CD4-positive, CD25-positive, alpha-beta regulatory T cell (primary cell): ENCODE data around the gene CLCN6. TPM values are rescaled to one million over a fixed set of nuclear protein-coding genes. Genes with fewer than 3 reads are reported as not detected.

ENCODE experiments used
- ATAC-seq, 2 donors: fragments of 150-1000 bp; cut with Tn5 transposase; one replicate each; pipeline ENCODE4 v1.10.0; 2021; ENCODE audit warnings: low read depth in 2 of 2, moderate number of reproducible peaks in 2 of 2, moderate library complexity in 1 of 2
- DNase-seq, 3 donors: peaks; one replicate each; pipeline versions ENCODE4 v3.0.0 to v3.0.0-alpha.2; 2012 to 2022; ENCODE audit warnings: mixed read lengths in 1 of 3
- H3K27ac ChIP-seq: one replicate; pipeline ENCODE4 v1.7.0; 2013; ENCODE audit warnings: mild to moderate bottlenecking, low read length; ENCODE audit not compliant: insufficient read depth, poor library complexity, severe bottlenecking
- H3K27me3 ChIP-seq: one replicate; pipeline ENCODE4 v1.7.0; 2013; ENCODE audit warnings: low read length; ENCODE audit not compliant: control insufficient read depth, insufficient read depth
- H3K36me3 ChIP-seq: one replicate; pipeline ENCODE4 v1.7.0; 2013; ENCODE audit warnings: mild to moderate bottlenecking, low read length, moderate library complexity; ENCODE audit not compliant: control insufficient read depth, insufficient read depth
- H3K4me1 ChIP-seq: 2 replicates; pipeline ENCODE4 v1.7.0; 2013; ENCODE audit warnings: mild to moderate bottlenecking, low read length; ENCODE audit not compliant: insufficient read depth, control insufficient read depth, poor library complexity, severe bottlenecking
- H3K4me3 ChIP-seq: one replicate; pipeline ENCODE4 v1.7.0; 2013; ENCODE audit warnings: low read depth, mild to moderate bottlenecking, low read length, moderate library complexity
- H3K9me3 ChIP-seq, 2 experiments: 1 replicate in 1 of 2; 2 replicates in 1 of 2; pipeline ENCODE4 v1.7.0; 2013; ENCODE audit warnings: low read length in 2 of 2, mild to moderate bottlenecking in 1 of 2, moderate library complexity in 1 of 2; ENCODE audit not compliant: control insufficient read depth in 2 of 2
- H3K27ac Mint-ChIP-seq, 3 donors: one replicate each; pipeline ENCODE4 v1.8.0; 2020 to 2022; ENCODE audit warnings: mild to moderate bottlenecking in 3 of 3, mixed read lengths in 3 of 3, moderate library complexity in 2 of 3
- H3K27me3 Mint-ChIP-seq: one replicate; pipeline ENCODE4 v1.8.0; 2022; ENCODE audit warnings: mild to moderate bottlenecking, mixed read lengths
- H3K36me3 Mint-ChIP-seq: one replicate; pipeline ENCODE4 v1.8.0; 2020; ENCODE audit warnings: mixed read lengths
- H3K4me1 Mint-ChIP-seq, 4 donors: one replicate each; pipeline ENCODE4 v1.8.0; 2020 to 2022; ENCODE audit warnings: mixed read lengths in 4 of 4, mild to moderate bottlenecking in 1 of 4
- H3K4me3 Mint-ChIP-seq, 4 donors: one replicate each; pipeline ENCODE4 v1.8.0; 2020 to 2022; ENCODE audit warnings: mild to moderate bottlenecking in 4 of 4, mixed read lengths in 4 of 4, moderate library complexity in 3 of 4
- H3K9me3 Mint-ChIP-seq, 7 donors: one replicate each; pipeline ENCODE4 v1.8.0; 2020 to 2022; ENCODE audit warnings: mixed read lengths in 7 of 7, mild to moderate bottlenecking in 3 of 7, moderate library complexity in 2 of 7
- polyA plus RNA-seq, 4 donors: library from polyadenylated mRNA; unstranded; fragments of 300-500 nt; fragmentation: Illumina TruSeq; gene quantifications; one replicate each; pipeline ENCODE4 v1.2.3, GENCODE V29; 2021
- total RNA-seq: library from RNA; stranded (reverse); gene quantifications from one replicate; pipeline ENCODE4 v1.2.3, GENCODE V29; 2022

The CLCN6 gene
- total and polyA plus RNA-seq, 5 donors from 2014 or later = 1.6 to 13.5 (median 2.4) TPM

DNA sequence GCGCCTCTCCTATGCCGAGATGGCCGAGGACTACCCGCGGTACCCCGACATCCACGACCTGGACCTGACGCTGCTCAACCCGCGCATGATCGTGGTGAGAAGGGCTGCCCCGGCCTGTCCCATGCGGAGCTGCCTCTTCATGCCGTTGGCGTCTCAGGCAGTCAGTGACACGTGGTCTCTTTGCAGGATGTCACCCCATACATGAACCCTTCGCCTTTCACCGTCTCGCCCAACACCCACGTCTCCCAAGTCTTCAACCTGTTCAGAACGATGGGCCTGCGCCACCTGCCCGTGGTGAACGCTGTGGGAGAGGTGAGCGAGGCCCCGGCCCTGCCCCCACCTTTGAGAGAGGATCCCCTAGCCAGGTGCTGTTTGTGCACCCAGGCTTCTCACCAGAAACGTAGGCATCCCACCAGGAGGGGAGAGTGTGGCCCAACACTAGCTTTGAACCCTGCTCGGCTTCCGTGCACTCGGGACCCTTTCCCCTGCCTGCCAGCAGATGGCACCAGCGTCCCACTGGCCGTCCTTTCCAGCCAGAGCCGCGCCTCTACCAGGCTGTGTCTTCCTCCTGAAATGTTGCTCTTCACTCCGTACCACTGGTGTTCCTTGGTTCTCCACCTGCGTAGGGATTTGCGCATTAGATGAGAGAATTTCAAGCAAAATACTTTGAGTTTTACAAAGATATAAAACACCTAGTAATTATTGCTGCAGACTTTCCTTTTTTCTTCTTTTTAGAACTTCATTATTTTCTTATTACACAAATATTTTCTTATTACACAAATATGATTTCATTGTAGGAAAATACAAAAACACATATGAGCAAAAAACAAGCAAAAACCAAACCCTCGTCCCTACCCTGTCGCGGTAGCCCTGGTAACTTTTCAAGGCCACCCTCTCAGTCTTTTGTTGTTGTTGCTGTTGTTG is 32.6 kb downstream of the CLCN6 start:
- Histone ChIP-seq H3K27ac (no peak overlapping the region), H3K36me3 (peaks cover 47% of the 10 kb centered on the region), H3K4me3 (no peak overlapping the region), H3K27me3 (no peaks in the 10 kb centered on the region), H3K9me3 (no peaks in the 10 kb centered on the region), H3K4me1 (no peaks in the 10 kb centered on the region)
- H3K27ac Mint-ChIP-seq = no peak overlapping the region
- H3K27me3 Mint-ChIP-seq = no peaks in the 10 kb centered on the region
- no peak overlapping the region for H3K4me3 Mint-ChIP-seq
- H3K36me3 Mint-ChIP-seq = peaks cover 38% of the 10 kb centered on the region
- H3K4me1 Mint-ChIP-seq = peaks cover 0 to 9% (median 2%) of the 10 kb centered on the region in 4 donors
- DNase-seq (peak; percentile 59 to 74 (median 64)), ATAC-seq (peak; percentile 78 to 81)
- H3K9me3 Mint-ChIP-seq = no peaks in the 10 kb centered on the region

DNA sequence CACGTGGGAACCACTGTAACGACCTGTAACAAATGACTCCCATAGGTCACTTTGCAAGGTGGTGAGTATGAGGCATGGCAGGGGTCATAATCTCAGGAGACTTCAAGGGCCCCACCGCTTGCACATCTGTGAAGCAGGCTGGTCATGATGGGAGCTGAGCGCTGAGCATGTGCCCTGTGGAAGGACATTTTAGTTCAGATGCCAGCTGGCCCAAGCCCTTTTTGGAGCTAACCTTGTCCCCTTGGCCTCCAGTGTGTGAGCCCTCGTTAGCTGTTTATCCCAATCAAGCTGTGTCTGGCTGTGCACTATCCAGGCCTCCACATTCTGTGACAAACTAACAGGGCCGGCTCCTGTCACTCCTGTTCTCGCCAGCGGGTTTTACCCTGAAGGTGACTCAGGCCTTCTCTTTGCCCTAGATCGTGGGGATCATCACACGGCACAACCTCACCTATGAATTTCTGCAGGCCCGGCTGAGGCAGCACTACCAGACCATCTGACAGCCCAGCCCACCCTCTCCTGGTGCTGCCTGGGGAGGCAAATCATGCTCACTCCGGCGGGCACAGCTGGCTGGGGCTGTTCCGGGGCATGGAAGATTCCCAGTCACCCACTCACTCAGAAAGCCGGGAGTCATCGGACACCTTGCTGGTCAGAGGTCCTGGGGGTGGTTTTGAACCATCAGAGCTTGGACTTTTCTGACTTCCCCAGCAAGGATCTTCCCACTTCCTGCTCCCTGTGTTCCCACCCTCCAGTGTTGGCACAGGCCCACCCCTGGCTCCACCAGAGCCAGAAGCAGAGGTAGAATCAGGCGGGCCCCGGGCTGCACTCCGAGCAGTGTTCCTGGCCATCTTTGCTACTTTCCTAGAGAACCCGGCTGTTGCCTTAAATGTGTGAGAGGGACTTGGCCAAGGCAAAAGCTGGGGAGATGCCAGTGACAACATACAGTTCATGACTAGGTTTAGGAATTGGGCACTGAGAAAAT is 34.0 kb downstream of the CLCN6 start:
- Histone ChIP-seq H3K9me3 (no peaks in the 10 kb centered on the region), H3K36me3 (peaks cover 44% of the 10 kb centered on the region), H3K27me3 (no peaks in the 10 kb centered on the region), H3K4me3 (no peak overlapping the region), H3K4me1 (no peaks in the 10 kb centered on the region), H3K27ac (no peak overlapping the region)
- Mint-ChIP-seq H3K4me3 (no peak overlapping the region), H3K27me3 (no peaks in the 10 kb centered on the region), H3K36me3 (peaks cover 38% of the 10 kb centered on the region), H3K27ac (no peak overlapping the region), H3K4me1 (peaks cover 0 to 9% (median 2%) of the 10 kb centered on the region in 4 donors), H3K9me3 (peaks cover 0 to 3% (median 0%) of the 10 kb centered on the region in 7 donors)
- ATAC-seq = no peak
- DNase-seq = no peak

DNA sequence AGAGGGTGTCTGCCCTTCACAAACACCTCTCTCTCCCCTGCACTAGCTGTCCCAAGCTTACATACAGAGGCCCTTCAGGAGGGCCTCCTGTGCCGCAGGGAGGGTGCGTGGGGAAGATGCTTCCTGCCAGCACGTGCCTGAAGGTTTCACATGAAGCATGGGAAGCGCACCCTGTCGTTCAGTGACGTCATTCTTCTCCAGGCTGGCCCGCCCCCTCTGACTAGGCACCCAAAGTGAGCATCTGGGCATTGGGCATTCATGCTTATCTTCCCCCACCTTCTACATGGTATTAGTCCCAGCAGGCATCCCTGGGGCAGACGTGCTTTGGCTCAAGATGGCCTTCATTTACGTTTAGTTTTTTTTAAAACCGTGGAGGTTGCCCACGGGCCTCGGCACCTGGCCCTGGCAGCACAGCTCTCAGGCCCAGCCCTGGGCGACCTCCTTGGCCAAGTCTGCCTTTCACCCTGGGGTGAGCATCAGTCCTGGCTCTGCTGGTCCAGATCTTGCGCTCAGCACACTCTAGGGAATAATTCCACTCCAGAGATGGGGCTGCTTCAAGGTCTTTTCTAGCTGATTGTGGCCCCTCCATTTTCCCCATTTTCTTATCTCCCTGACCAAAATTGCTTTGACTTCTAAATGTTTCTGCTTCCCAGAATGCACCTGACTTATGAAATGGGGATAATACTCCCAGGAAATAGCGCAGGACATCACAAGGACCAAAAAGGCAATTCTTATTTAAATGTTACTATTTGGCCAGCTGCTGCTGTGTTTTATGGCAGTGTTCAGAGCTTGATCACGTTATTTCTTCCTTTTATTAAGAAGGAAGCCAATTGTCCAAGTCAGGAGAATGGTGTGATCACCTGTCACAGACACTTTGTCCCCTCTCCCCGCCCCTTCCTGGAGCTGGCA is 35.5 kb downstream of the CLCN6 start:
- no peak overlapping the region for H3K4me3 Mint-ChIP-seq
- ATAC-seq = no peak
- DNase-seq = no peak
- no peaks in the 10 kb centered on the region for H3K27me3 Mint-ChIP-seq
- peaks cover 38% of the 10 kb centered on the region for H3K36me3 ChIP-seq
- H3K27me3 ChIP-seq = no peaks in the 10 kb centered on the region
- H3K4me3 ChIP-seq = no peak overlapping the region
- no peaks in the 10 kb centered on the region for H3K4me1 ChIP-seq
- H3K9me3 ChIP-seq = no peaks in the 10 kb centered on the region
- H3K4me1 Mint-ChIP-seq = peaks cover 0 to 14% (median 4%) of the 10 kb centered on the region in 4 donors
- peaks cover 0 to 3% (median 0%) of the 10 kb centered on the region in 7 donors for H3K9me3 Mint-ChIP-seq
- H3K36me3 Mint-ChIP-seq = peaks cover 33% of the 10 kb centered on the region
- H3K27ac ChIP-seq = no peak overlapping the region
- H3K27ac Mint-ChIP-seq = no peak overlapping the region

DNA sequence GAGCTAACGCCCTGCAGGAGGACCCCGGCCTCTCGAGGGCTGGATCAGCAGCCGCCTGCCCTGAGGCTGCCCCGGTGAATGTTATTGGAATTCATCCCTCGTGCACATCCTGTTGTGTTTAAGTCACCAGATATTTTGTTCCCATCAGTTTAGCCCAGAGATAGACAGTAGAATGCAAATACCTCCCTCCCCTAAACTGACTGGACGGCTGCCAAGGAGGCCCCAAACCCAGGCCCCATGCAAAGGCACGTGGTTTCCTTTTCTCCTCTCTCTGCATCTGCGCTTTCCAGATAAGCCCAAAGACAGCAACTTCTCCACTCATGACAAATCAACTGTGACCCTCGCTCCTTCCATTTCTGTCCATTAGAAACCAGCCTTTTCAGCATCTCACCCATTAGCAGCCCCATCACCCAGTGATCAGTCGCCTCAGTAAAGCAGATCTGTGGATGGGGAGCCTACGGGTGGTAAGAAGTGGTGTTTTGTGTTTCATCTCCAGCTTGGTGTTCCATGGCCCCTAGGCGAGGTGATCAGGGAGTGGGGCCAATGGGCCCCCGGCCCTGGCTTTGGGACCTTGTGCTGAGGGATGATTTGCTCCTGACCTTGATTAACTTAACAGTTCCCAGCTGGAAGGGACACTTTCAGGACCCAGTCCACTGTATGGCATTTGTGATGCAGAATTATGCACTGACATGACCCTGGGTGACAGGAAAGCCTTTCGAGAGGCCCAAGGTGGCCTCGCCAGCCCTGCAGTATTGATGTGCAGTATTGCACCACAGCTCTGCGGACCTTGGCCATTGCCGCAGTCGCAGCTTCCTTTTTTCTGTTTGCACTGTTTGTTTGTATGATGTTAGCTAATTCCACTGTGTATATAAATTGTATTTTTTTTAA is 36.4 kb downstream of the CLCN6 start:
- Mint-ChIP-seq H3K36me3 (peaks cover 33% of the 10 kb centered on the region), H3K9me3 (peaks cover 0 to 3% (median 0%) of the 10 kb centered on the region in 7 donors), H3K27me3 (no peaks in the 10 kb centered on the region), H3K4me3 (peak overlapping the region in 1 of 4 donors; percentile 10), H3K4me1 (peaks cover 0 to 14% (median 4%) of the 10 kb centered on the region in 4 donors), H3K27ac (no peak overlapping the region)
- H3K4me3 ChIP-seq = no peak overlapping the region
- no peaks in the 10 kb centered on the region for H3K4me1 ChIP-seq
- H3K27me3 ChIP-seq = no peaks in the 10 kb centered on the region
- no peaks in the 10 kb centered on the region for H3K9me3 ChIP-seq
- ATAC-seq (no peak), DNase-seq (no peak)
- no peak overlapping the region for H3K27ac ChIP-seq
- H3K36me3 ChIP-seq = peaks cover 30% of the 10 kb centered on the region

DNA sequence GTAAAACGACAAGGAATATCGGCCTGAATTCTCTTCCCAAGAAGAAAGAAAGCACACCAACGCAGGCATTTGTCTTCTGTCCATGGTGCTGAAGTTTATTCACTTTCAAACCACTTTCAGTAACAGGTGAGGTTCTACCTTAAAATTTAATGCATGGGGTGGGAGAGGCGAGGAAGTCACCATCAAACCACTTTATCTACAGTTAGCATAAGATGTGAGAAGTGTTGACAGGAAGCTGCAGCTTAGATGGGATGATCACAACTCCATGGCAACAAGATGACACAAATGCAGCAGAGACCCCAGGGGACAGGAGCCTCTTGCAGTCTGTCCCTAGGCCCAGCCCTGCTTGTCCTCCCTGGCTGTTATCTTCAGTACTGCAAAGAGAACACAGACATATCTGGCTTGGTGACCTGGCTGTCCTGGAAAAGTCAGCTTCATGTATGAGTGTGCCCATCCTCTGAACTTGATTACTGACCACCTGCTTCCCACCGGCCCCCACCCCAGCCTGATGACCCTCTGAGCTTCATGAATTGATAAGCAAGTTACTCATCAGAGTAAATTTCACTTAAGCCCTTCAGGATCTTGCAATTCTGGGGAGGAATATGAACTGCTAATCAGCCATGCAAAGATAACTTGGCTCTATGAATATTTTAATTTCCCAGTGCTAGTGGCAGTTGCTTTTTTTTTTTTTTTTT is 39.8 kb downstream of the CLCN6 start:
- Histone ChIP-seq H3K27me3 (no peaks in the 10 kb centered on the region), H3K36me3 (peaks cover 13% of the 10 kb centered on the region), H3K27ac (no peak overlapping the region), H3K4me3 (no peak overlapping the region), H3K4me1 (no peaks in the 10 kb centered on the region), H3K9me3 (no peaks in the 10 kb centered on the region)
- Mint-ChIP-seq H3K4me3 (no peak overlapping the region), H3K36me3 (peaks cover 23% of the 10 kb centered on the region), H3K27ac (no peak overlapping the region), H3K27me3 (no peaks in the 10 kb centered on the region), H3K9me3 (peaks cover 0 to 3% (median 0%) of the 10 kb centered on the region in 7 donors), H3K4me1 (peaks cover 0 to 7% (median 2%) of the 10 kb centered on the region in 4 donors)
- no peak for ATAC-seq
- peak in 2 of 3 donors; percentile 14 to 21 for DNase-seq

DNA sequence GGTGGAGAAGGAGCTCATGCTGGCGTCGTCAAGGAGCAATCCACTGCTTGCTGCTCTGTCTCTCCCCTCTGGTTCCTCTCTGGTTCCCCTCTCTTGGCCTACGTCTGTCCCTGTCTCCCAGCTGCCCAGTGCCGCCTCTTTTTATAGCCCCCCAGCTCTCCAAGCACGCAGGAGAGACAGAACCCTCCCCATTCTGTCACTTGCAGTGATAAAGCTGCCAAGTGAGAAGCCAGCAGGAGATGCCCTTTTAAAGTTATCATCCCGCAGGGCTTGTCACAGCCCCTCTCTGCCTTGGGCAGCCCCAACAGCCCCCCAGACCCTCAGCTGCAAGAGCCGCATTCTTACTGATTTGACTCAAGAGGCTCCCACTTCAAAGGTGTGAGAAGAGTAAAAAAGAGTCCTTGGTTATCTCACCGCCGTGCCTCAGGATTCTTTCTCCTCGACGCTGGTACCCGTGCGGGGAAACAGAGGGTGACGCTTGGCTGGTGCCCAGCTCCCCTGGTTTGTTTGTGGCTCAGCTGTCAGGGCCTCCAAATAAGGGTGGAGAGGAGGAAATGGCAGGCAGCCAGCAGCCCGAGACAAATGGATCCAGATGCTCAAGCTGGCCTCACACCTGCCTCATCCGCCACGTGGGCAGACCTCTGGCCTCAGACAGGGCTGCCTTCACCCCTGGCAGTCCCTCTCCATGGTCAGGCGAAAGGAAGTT is 41.8 kb downstream of the CLCN6 start, which contains the start of gene NPPA:
Gene NPPA, minus strand, starts transcription at position 117 of the 706 bp plus-strand sequence. Its CDS starts 99 bp downstream, at position 18.
- no peak within 1 kb of the TSS for H3K4me3 Mint-ChIP-seq
- H3K27me3 Mint-ChIP-seq = peaks cover 4% of the 10 kb centered on the region
- H3K9me3 Mint-ChIP-seq = peaks cover 0 to 3% (median 0%) of the 10 kb centered on the region in 7 donors
- H3K4me3 ChIP-seq = no peak within 1 kb of the TSS
- no peaks in the 10 kb centered on the region for H3K9me3 ChIP-seq
- DNase-seq (no peak), ATAC-seq (no peak)
- peaks cover 3% of the 10 kb centered on the region for H3K36me3 ChIP-seq
- H3K27ac Mint-ChIP-seq = no peak within 1 kb of the TSS
- H3K4me1 Mint-ChIP-seq = peaks cover 0 to 5% (median 2%) of the 10 kb centered on the region in 4 donors
- H3K4me1 ChIP-seq = no peaks in the 10 kb centered on the region
- no peaks in the 10 kb centered on the region for H3K27me3 ChIP-seq
- peaks cover 8% of the 10 kb centered on the region for H3K36me3 Mint-ChIP-seq
- H3K27ac ChIP-seq = no peak within 1 kb of the TSS
